GM19099 (cell line): ENCODE results near the gene SLC24A1.

Source experiments
- POLR2A ChIP-seq: IDR thresholded peaks from 3 replicates; pipeline ENCODE4 v1.6.1; 2011; ENCODE audit warnings: low read depth; ENCODE audit not compliant: insufficient read length; ENCODE audit errors: extremely low read depth

Gene SLC24A1

DNA sequence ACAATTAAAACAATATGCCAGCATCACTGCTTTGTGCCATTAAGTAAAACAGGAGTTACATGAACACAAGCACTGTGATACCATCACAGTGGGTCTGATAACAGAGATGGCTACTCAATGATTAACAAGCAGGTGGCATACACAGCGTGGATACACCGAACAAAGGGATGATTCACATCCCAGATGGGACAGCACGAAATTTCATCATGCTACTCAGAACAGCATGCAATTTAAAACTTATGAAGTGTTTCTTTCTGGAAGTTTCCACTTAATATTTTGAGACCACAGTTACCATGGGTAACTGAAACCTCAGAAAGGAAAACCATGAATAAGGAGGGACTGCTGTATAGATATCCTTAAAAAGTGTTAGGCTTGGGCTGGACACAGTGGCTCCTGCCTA is 44.5 kb downstream of the SLC24A1 start:
- TF ChIP-seq POLR2A: no peak

DNA sequence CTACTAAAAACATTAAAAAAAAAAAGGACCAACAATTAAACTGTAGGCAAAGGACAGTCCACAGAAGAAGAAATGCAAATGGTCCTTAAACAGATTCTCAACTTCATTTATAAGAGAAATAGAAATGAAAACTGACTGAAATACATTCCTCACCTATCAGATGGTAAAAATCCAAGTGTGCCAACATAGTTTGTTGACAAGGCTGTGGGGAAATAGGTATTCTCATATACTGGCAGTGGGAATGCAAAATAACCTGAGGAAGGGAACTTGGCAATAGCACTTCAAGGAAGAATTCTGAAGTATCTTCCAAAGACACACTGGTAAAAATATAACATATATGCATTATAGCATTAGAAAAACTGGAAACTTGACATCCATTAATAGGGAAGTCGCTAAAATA is 53.8 kb downstream of the SLC24A1 start:
- no peak for TF ChIP-seq POLR2A

DNA sequence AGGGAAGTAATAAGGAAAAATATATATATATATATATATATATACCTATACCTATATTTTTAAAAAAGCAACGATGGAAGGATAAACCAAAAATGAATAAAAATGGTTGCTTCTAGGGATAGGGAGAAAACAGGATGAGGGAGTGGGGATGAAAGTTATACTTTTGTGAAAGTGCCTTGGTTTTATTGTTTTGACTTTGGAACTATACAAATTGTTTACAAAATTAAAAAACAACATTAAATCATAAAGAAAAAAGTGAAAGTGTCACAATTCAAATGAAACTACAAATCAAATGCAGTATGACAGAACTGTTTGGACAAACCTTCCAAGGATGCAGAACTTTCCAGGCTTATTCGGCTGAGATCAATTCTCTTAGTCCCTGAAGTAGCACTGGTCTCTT is 54.4 kb downstream of the SLC24A1 start:
- TF ChIP-seq POLR2A: no peak

DNA sequence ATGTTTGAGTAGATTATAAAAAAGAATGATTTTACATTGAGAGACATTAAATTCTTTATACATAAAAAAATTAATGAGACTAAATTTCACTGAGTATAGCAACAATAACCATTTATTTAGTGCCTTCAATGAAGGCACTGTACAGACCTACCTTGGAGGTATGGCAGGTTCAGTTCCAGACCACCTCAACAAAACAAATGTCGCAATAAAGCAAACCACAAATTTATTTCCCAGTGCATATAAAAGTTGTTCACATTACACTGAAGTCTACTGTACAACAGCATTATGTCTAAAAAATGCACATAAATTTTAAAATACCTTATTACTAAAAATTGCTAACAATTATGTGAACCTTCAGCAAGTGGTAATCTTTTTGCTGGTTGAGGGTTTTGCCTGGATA is 58.8 kb downstream of the SLC24A1 start:
- TF ChIP-seq POLR2A: no peak

DNA sequence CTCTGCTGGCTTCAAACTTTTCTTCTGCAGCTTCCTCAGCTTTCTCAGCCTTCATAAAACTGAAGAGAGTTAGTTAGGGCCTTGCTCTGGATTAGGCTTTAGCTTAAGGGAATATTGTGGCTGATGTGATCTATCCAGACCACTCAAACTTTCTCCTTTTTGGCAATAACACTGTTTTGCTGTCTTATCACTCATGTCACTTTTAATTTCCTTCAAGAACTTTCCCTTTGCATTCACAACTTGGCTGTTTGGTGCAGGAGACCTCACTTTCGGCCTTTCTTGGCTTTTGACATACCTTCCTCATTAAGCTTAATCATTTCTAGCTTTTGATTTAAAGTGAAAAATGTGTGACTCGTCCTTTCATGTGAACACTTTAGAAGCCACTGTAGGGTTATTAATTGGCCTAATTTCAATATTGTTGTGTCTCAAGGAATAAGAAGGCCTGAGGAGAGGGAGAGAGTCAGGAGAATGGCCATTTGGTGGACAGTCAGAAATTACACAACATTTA is 60.7 kb downstream of the SLC24A1 start:
- TF ChIP-seq POLR2A: no peak

DNA sequence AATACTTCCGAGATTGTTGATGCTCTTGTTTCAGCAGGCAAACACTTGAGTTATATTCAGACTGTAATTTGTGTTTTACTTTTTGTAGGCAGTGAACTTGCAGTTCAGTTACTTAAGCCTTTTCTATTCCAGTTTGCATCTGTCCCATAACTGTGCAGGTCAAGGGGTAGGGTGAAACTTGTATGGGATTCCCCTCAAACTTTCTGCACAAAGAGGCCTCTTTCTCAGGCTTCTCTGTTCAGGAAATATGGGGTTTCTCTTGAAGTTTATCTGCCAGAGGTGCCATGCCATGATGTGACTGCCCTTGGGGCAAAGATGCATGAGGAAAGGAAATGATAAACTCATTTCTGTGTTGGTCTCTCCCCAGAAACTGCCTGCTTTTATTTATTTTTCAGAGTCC is 66.7 kb downstream of the SLC24A1 start:
- TF ChIP-seq POLR2A: no peak

DNA sequence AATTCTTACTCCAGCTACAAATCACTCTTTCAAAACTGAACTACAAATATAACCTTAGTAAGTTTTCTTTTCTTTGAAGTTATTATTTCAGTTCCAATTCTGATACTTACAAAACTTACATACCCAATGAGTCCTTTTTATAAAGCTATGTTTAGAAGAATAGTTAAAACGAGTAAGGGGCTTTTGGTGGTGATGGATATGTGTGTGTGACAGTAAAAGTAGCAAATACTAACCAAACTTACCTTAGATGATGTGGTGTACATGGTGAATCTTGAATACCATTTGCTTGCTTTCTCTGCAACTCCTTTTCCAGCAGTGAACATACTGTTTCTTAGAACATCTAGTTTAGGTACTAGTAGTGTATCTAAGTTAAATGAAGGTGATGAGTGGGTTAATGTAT is 68.4 kb downstream of the SLC24A1 start:
- no peak for TF ChIP-seq POLR2A

DNA sequence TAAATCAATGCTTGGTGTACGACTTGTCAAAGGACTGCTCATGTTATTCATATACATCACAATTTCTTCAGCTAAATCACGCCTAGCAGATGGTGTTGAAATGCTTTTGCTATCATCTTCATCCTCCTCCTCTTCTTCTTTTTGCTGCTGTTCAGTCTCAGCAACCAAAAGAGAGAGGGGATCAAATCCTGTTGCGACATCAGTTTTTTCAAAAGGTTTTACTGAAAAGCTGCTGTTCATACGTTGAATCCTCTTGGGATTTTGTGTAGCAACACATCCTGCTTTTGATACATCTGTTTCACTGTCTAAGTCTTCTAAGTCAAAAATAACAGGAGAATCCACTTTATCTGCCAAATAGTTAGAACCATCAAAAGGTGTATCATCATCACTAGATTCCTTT is 69.0 kb downstream of the SLC24A1 start:
- TF ChIP-seq POLR2A: no peak

DNA sequence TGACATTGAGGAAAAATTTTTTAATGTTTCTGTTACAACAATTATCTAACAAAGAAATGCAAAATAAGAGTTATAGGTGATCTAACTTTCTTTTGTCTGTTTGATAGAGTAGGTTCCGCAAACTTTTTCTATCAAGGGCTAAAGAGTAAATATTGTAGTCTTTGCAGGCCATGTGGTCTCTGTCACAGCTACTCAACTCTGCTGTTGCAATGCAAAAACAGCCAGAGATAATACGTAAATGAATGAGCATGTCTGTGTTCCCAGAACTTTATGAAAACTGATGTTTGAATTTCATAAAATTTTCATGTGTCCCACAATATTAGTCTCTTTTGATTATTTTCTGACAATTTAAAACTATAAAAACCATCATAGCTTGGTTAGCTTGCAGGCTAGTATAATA is 73.3 kb downstream of the SLC24A1 start:
- no peak for TF ChIP-seq POLR2A
